Fibroblast of skin of left biceps (primary cell): ENCODE results near the gene NMNAT2.

Source experiments
- DNase-seq, 2 experiments: peaks; one replicate each; pipeline ENCODE4 v3.0.0-alpha.2; 2013; ENCODE audit warnings: low read depth in 2 of 2

NMNAT2 gene

DNA sequence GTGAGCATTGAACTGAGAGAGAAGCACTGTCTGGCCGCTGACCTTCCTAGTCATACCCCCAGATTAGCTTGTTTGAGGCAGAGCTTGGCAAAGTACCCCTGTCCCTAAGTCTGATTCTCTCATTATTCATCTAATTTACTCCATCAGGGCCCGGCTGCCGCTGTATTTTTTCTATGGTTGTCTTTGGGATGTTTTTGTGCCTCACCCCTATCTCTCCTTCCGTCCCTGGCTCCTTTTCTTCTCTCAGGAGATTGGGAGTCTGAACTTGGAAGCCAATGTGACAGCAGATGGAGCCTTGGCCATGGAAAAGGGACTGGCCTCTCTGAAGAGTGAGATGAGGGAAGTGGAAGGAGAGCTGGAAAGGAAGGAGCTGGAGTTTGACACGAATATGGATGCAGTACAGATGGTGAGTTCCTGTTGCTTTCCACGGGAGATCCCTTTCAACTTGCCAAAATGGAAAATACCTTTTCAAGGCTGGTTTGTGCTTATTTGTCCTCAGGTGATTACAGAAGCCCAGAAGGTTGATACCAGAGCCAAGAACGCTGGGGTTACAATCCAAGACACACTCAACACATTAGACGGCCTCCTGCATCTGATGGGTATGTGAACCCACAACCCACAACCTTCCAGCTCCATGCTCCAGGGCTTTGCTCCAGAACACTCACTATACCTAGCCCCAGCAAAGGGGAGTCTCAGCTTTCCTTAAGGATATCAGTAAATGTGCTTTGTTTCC is 178.2 kb downstream of the NMNAT2 start:
- DNase-seq, result no peak

DNA sequence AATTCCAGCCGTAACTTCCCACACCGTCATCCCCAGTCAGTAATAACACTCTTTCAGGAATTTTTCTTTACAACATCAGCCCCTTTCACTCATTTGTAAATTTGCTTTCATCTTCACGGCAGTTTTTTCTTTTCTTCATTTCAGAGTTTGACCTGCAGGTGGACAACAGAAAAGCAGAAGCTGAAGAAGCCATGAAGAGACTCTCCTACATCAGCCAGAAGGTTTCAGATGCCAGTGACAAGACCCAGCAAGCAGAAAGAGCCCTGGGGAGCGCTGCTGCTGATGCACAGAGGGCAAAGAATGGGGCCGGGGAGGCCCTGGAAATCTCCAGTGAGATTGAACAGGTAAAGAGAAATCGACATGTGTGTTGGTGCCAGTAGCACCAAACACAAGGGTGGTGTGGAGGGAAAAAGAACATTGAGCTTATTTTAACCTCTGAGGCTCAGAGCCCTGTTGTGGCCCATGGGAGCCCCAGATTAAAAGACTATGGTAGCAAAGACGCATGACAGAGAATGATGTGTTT is 178.9 kb downstream of the NMNAT2 start:
- DNase-seq, result no peak

DNA sequence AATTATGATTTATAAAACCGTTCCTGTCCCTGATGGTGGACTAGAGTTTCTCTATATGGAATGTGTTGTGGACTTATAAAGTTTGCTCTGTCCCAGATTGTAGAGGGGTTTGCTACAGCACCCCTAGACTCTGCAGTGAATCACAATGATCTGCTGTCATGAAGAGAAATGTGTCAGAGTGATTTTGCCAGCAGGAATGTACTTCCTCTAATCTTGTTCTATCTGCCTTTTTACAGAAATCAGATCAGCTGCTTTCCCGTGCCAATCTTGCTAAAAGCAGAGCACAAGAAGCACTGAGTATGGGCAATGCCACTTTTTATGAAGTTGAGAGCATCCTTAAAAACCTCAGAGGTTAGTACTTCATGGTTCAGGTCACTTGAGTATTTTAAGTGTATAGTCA is 180.1 kb downstream of the NMNAT2 start:
- DNase-seq, result no peak

DNA sequence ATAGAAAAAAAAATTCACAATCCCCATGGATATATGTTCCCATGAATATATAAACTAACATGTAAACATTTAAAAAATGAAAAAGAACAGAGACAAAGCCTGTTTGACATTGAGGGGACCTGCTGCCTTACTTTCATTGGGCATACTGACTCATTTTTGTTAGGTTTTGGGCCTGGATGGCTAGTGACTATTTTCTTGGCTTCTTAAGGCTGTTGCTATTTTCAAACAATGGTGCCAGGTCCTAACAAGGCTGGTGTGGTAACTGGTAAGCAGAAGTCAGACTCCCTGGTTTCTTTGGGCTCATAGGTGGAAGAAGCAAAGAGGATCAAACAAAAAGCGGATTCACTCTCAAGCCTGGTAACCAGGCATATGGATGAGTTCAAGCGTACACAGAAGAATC is 181.1 kb downstream of the NMNAT2 start:
- no peak for DNase-seq

DNA sequence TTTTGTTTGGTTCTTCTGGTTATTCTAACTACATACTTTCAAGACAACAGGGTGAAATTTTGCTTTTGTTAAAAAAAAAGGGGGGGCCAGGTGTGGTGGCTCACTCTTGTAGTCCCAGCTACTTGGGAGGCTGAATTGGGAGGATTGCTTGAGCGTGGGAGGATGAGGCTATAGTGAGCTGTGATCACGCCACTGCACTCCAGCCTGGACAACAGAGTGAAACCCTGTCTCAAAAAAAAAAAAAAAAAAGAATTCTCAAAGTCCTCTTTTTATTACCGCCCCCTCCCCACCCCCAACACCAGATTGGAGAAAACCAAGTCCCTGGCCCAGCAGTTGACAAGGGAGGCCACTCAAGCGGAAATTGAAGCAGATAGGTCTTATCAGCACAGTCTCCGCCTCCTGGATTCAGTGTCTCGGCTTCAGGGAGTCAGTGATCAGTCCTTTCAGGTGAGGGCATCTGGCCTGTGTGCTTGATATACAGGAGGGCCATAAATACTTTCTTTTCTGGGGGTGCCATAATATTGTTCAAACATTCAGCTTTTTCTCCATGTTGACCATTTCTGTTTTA is 181.9 kb downstream of the NMNAT2 start:
- DNase-seq, result no peak

DNA sequence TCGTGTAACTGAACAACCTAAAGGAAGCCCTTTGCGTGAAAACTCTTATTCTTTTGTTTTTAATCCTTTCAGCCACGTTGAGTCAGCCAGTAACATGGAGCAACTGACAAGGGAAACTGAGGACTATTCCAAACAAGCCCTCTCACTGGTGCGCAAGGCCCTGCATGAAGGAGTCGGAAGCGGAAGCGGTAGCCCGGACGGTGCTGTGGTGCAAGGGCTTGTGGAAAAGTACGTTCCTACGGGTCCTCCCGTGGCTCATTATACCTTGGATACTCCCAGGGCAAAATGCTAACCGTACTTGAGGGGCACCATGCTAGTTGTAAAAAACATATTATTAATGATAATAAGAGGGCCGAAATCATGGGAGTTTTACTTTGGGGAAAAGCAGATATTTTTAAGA is 182.7 kb downstream of the NMNAT2 start:
- no peak for DNase-seq

DNA sequence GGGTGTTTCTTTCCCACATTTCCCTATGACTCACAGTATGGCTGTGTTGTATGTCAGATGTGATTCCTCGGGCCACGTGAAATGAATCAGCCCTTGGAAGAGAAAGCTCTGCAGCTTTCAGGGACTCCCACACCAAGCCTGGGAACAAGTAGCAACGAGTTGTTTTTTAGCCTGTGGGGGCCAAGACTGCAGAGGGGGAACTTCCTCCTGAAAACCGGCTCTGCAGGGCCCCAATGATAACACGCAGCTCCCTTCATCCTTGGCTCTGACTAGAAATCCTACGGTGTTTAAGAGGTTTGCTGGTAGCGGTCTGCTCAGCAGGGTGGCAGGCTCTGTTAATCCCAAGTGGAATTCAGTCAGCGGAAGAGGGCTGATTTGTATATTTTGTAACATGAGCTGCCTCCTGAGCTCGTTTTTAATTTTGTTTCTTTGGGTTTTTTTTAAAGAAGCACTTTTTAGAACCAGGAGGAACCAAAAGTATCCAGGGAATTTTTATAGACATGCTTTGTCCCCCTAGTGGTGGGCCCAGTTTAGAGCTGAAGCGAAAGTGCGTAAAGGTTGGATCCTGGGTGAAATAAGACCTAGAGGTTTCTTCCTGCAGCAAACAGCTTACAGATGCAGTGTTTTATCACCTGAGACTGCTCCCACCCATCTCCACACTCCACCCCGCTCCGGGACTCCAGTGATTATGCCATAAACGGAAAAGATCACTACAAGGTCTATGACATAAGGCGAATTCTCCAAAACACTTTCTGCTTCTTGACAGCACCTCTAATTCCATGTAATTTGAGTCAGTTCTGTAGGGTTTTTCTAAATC is 183.3 kb downstream of the NMNAT2 start:
- DNase-seq, result peak; percentile 78 to 82

DNA sequence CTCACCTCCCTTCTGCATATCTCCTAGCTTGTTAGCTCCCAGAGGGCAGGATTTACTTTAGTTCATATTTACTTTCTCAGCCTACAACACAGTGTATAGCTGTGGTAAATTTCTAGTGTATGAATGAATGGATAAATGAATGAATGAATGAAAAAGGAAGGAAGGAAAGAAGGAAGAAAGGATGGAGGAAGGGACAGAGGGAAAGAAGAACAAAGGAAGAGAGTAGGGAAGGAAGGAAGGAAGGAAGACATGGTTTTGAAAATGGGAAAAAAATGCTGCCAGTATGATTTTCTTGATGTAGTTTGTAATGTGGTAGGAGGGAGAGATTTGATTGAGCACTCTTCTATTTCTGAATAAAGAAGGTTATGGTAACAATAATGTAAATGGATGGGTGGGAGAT is 185.1 kb downstream of the NMNAT2 start:
- no peak for DNase-seq

DNA sequence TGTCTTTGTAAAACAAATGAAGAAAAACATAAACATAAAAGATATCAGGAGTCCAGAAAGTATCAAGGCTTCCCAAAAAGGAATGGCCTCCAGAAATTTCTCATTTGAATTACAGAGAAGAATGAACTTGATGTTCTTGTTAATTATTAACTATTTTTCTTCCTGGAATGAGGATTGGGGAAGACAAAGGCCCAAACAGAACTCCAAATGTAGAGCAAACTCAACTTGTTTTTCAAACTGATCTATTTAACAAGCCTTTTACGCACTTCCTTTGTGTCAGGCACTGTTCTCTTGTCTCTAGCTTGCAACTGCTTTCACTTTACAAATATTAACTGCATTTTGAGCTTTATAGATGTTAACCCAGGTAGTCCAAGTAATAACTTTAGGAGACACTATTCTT is 186.6 kb downstream of the NMNAT2 start:
- no peak for DNase-seq

DNA sequence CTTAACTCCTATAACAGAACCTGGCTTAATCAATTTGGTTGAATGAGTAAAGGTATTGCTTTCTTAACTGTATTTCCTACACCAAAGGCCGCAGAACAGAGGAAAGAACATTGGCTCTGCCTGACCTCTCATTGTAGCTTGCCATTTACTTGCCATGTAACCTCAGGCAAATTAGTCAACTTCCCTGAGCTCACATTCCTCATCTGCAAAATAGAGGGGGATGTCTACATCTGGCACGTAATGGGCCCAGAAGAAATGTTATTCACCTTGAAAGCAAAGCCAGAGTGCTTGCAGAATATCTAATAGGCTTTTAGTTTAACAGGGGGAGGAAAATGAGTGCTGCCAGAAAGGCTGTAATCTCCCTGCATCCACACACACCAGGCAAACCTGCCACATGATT is 187.8 kb downstream of the NMNAT2 start:
- no peak for DNase-seq

DNA sequence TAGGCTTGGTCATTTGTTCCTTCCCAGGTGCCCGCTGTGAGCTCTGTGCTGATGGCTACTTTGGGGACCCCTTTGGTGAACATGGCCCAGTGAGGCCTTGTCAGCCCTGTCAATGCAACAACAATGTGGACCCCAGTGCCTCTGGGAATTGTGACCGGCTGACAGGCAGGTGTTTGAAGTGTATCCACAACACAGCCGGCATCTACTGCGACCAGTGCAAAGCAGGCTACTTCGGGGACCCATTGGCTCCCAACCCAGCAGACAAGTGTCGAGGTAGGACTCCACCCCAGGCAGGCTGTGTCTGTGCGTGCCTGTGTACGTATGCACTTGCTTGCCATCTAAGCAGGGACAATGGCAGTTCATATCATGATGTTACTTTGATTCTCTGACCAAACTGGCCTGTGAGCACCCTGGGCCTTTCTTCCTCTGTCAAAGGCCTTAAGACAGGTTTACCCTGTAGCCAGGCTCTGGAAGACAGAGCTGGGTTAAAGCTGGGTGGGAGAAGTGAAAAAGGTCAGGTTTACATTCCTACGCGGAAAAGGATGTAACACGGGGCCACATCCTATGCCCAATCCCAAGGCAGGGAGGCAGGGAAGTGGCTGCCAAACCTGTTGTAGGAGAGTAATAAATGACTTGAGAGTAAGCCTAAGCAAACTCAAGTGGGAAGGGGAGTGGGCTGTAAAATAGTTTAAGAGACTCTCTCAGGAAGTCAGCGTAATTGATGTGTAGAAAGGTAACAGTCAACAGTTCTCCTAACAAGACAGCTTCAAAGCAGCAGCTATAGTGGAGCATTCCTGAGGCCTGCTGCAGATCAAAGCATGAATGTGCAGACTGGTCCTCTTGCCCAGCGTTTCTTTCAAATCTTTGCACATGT is 189.6 kb downstream of the NMNAT2 start:
- DNase-seq, result no peak

DNA sequence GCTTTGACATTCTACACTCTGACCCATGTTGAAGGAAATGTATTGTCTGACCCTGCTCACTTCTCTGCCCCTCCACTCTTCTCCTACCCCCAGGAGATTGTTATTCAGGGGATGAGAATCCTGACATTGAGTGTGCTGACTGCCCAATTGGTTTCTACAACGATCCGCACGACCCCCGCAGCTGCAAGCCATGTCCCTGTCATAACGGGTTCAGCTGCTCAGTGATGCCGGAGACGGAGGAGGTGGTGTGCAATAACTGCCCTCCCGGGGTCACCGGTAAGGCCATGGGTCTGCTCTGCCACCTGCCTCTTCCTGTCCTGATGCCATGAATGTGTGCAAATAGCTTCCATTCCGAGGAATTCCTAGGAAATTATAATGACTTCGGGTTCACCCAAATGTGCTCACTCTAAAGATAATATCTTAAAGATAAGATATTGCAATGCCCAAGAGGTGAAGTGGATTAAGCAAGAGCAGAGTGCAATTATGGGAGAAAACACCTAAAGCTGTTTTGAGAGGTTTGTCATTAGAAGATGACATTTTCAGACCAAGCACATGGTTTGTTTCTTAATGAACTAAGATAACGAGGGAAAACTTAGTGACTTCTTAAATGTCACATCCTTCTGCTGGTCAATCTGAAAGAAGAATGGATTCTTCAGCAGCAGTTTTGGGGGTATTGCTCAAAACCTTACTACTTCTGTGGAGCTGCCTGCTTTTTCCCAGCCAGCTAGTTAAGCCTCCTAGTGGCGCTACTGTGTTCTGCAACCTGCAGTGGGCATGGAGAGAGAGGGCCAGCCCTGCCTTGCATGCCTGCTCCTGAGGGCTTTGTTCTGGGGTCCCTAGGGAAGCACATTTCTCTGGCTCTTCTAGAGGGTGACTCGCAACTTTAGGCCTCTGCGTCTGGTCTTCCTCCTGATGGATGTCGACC is 190.5 kb downstream of the NMNAT2 start:
- no peak for DNase-seq

DNA sequence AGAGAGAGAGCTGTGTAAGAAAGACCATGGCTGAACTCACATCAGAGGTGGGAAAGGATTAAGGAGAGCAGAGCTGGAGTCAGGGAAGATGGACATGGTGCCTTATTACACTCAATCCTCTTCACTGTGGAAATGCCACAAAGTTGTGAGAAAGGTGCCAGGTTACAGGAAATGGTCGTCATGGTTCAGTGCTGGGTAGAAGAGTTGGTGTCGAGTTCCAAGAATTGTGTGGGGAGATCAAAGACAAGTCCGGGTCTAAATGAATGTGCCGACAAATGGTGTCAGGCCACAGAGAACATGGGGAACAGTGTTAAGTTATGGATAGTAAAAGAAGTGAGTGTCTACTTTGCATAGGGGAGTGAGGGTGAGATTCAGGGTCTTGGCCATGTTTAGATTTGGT is 191.2 kb downstream of the NMNAT2 start:
- DNase-seq, result no peak

DNA sequence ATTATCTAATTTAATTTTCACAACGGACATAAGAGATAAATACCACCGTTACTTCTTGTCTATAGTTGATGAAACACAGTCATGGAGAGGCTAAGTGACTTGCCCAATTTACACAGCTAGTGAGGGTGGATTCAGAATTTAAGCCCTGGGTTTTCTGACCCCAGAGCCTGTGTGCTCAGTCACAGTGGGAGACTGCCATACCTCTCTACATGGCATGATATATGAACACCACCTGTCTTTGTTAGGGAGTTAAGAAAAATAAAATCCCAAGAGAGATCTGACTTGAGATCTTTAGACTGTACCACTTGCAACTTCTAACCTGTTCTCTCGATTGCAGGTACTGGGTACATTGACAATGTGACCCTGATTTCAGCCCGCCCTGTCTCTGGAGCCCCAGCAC is 191.8 kb downstream of the NMNAT2 start:
- no peak for DNase-seq

DNA sequence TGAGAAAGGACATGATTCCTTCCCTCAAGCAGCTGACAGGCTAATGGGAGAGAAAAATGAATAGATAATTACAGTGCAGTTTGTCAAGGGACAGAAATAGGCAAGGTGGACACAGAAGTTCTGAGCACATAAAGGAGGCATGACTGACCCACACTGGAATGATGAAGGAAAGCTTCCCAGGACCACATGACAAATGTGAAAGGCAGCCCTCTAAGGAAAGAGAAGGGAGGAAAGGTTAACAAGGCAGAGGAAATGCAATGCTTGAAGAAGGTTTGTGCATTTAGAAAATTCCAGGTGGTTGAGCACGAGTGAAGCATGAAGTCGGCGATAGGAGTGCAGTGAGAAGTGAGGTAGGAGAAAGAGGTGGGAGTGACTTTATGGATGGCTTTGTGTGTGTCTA is 194.7 kb downstream of the NMNAT2 start:
- no peak for DNase-seq

DNA sequence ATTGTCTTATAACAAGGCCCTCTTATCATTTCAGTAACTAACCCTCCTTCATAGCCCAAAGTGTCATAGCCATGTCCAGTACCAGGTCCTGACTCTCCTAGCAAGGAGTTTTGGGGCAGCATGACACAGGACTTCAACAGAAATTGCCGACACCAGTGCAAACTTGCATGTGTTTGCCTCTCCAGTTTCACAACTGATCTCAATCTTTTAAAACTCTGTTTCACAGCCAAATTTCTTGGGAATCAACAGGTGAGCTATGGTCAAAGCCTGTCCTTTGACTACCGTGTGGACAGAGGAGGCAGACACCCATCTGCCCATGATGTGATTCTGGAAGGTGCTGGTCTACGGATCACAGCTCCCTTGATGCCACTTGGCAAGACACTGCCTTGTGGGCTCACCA is 195.3 kb downstream of the NMNAT2 start:
- DNase-seq, result no peak

DNA sequence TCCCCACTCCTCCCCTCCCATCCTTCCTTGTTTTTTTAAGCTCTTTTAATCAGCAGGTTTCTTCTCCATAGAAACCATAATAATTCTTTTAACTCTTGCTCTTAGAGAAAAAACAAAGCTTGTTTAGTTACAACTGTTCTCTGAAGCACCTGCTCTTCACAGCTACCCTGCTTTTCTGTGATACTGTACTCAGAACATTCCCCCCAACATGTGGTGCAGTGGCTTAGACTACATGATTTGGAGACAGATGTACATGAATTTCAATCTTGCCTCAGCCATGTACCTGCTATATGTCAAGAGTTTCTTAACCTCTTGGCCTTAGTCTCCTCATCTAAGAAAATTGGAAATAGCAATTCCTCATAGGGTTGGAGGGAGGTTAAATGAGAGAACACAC is 198.6 kb downstream of the NMNAT2 start:
- DNase-seq, result no peak

DNA sequence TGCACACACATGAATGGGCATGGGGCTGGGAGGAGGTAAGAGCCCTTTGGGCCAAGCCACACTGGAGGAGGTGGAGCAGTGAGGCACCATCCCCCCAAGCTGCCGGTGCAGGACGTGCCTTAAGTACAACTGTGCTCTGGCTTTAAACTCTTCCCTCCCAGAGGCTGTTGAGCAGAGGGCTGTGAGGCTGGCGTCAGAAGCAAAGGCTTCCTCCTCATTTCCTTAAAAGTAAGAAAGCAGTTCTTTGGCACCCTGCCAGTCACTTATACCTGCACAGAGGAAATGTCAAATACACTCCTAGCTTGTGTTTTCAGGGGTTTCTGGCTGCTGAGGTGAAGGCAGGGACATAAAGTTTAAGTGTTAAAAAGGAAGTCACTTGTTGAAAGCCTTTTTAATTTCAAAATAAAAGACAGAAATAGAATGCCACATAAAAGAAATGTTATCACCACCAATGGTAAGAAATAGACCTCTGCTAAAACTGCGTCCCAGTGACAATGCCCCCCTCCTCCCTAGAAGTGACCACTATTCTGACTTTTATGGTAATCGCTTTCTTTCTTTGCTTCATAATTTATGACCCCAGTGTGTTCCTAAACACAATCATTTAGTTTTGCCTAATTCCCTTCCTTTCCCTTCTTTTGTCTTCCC is 199.1 kb downstream of the NMNAT2 start:
- DNase-seq, result no peak

DNA sequence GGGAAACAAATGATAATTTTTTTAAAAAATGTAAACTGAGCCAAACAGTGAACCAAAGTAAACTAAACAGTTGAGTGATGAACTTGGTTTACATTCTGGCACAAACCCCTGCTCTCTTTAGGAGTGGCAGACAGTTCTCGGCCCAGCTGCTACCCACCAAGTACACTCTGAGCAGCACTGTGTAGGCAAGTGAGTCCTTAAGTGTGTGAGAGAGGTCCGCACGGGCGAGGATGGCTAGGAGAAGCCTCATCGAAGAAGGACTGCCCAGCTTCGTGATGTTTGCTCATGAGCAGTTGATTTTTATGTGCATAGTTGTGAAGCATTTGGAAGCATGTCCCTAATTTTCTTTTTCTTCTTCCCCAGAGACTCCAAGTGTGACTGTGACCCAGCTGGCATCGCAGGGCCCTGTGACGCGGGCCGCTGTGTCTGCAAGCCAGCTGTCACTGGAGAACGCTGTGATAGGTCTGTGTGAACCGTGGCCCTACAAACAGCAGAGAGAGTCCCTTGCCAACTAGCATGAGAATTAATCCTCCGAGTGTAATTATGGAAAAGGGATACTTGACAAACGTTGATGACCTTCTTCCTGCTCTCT is 200.1 kb downstream of the NMNAT2 start:
- DNase-seq, result no peak

DNA sequence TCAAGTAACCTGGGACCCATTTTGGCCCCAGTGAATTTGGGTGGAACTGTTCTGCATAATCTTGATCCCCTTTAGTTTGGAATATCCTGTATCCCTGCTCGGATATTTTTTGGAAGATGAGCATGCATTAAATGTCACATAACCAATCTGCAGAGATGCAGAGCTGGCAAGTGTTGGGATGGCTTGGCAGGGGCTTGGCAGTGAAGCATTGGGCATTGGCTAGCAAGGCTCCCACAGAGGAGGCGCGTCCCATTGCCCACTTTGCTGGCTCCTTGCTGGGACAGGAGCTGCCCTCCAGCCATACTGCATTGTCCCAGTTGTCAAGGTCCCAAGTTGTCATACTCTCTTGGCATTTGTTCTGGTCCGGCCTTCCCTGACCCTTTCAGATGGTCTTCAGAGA is 202.2 kb downstream of the NMNAT2 start:
- no peak for DNase-seq
